ENCODE results near the gene PTPN13.
"Not testable (repeated sequence)": the region's sequence is repeated elsewhere in the genome, so short reads cannot be mapped to it uniquely, and the experiment has no call there.

PTPN13 gene

GRCh38 chr4:86653237-86653865 lies 59.2 kb downstream of the PTPN13 start:
- DNase-seq (ENCODE audit: low read depth) = no peak
- no peak overlapping the region for H3K4me3 ChIP-seq (ENCODE audit: low read length)
- TF ChIP-seq, protein P1, sequence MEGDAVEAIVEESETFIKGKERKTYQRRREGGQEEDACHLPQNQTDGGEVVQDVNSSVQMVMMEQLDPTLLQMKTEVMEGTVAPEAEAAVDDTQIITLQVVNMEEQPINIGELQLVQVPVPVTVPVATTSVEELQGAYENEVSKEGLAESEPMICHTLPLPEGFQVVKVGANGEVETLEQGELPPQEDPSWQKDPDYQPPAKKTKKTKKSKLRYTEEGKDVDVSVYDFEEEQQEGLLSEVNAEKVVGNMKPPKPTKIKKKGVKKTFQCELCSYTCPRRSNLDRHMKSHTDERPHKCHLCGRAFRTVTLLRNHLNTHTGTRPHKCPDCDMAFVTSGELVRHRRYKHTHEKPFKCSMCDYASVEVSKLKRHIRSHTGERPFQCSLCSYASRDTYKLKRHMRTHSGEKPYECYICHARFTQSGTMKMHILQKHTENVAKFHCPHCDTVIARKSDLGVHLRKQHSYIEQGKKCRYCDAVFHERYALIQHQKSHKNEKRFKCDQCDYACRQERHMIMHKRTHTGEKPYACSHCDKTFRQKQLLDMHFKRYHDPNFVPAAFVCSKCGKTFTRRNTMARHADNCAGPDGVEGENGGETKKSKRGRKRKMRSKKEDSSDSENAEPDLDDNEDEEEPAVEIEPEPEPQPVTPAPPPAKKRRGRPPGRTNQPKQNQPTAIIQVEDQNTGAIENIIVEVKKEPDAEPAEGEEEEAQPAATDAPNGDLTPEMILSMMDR (IDR thresholded peaks at IDR 0.05; ENCODE audit: insufficient read depth, low read depth, low read length, missing control alignments) = peak; percentile 32

GRCh38 chr4:86656781-86657180 lies 62.7 kb downstream of the PTPN13 start:
- not testable (repeated sequence) for DNase-seq (ENCODE audit: low read depth)

DNA sequence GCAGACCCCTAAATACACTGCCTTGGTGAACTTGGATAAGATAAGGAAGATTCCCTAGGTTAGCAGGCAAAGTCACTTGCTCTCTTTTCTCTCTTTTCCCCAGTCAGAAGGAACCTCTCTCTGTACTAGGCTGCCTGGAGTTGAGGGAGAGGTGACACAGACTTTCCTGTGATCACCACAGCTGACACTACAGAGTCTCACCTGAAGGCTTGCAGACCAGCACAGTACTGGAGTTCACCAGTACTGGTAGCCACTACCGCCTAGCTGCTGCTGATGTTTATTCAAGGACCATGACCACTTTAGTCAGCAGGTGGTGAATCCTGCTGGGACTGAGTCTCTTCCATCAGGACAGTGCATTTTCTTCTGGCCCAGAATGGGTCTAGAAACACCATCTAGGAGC lies 63.3 kb downstream of the PTPN13 start:
- TF ChIP-seq, protein P1 (IDR thresholded peaks at IDR 0.05; ENCODE audit: insufficient read depth, low read depth, low read length, missing control alignments) = no peak
- DNase-seq (ENCODE audit: low read depth) = no peak
- H3K4me3 ChIP-seq (ENCODE audit: low read length) = no peak overlapping the region

More at GRCh38 chr4:86656781-86657180, 62.7 kb downstream of the PTPN13 start:
- H3K4me3 ChIP-seq (ENCODE audit: low read length) = not testable (repeated sequence)

- TF ChIP-seq, protein P1 (IDR thresholded peaks at IDR 0.05; ENCODE audit: insufficient read depth, low read depth, low read length, missing control alignments) = no peak
- no peak overlapping the region for H3K4me3 ChIP-seq (ENCODE audit: low read length)
- DNase-seq (ENCODE audit: low read depth) = no peak
Observed at GRCh38 chr4:86657910-86658309, 63.8 kb downstream of the PTPN13 start.

DNA sequence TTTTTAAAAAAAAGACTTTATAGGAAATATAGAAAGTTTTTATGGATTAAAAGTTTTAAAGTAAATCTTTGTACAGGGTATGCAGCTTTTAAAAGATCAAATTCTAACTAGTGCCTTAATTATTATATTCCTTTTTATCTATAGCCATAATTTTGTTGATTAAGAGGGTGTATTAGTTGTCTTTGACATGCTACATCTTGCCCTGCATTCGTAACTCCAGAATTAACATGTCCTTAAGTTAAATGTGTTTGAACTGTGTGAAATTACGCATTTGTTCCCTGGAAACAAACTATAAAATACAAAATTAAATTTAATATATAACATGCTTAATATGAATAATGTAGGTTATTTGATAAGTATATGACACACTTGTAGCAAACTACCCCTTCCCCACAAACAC lies 66.3 kb downstream of the PTPN13 start:
- TF ChIP-seq, protein P1 (IDR thresholded peaks at IDR 0.05; ENCODE audit: insufficient read depth, low read depth, low read length, missing control alignments) = no peak
- DNase-seq (ENCODE audit: low read depth) = peak; percentile 79
- H3K4me3 ChIP-seq (ENCODE audit: low read length) = no peak overlapping the region

- TF ChIP-seq, protein P1 (IDR thresholded peaks at IDR 0.05; ENCODE audit: insufficient read depth, low read depth, low read length, missing control alignments) = no peak
- no peak overlapping the region for H3K4me3 ChIP-seq (ENCODE audit: low read length)
- peak; percentile 55 for DNase-seq (ENCODE audit: low read depth)
Observed at GRCh38 chr4:86661006-86661405, 66.9 kb downstream of the PTPN13 start.

GRCh38 chr4:86661418-86661817 lies 67.3 kb downstream of the PTPN13 start:
- TF ChIP-seq, protein P1 (IDR thresholded peaks at IDR 0.05; ENCODE audit: insufficient read depth, low read depth, low read length, missing control alignments) = no peak
- peak; percentile 55 for DNase-seq (ENCODE audit: low read depth)
- H3K4me3 ChIP-seq (ENCODE audit: low read length) = no peak overlapping the region
